IMR-90 (cell line): ENCODE measurements around the gene USP31. TPM values are rescaled to one million over a fixed set of nuclear protein-coding genes. Genes with fewer than 3 reads are reported as not detected.

Experiments used
- ATAC-seq: fragments of 200-7000 bp; cut with Tn5 transposase; 2 replicates; pipeline ENCODE4 v1.9.1; 2020; ENCODE audit warnings: low read depth, mild to moderate bottlenecking, moderate library complexity
- BruUV-seq: library from RNA; stranded (reverse); fragments of 400-500 nt; replicated peaks from 2 replicates; lab custom pipeline; 2021; lab: Mats Ljungman, UMichigan
- CTCF ChIA-PET: fragments of 300-600 bp; formaldehyde crosslinking; extraction: SDS; loops from one replicate; lab custom pipeline; 2021; ENCODE audit warnings: antibody characterized with exemption; lab: Yijun Ruan, JAX
- POLR2A ChIA-PET: fragments of 300-600 bp; sonication (Branson Sonifier 250); formaldehyde crosslinking; loops from one replicate; lab custom pipeline; 2022; ENCODE audit warnings: antibody characterized with exemption; ENCODE audit not compliant: unreplicated experiment; lab: Charles Lee
- DNase-seq: peaks from one replicate; pipeline ENCODE4 v3.0.0; 2013
- H2AFZ ChIP-seq: replicated peaks from 2 replicates; pipeline ENCODE3; 2013; ENCODE audit warnings: low read length, mild to moderate bottlenecking; ENCODE audit not compliant: poor library complexity
- H2AK5ac ChIP-seq: 2 replicates; pipeline ENCODE4 v1.6.1; 2013; ENCODE audit warnings: low read depth, low read length, inconsistent platforms
- H2AK9ac ChIP-seq: replicated peaks from 2 replicates; pipeline ENCODE3; 2013; ENCODE audit warnings: mild to moderate bottlenecking, low read depth, low read length, moderate library complexity; ENCODE audit not compliant: poor library complexity
- H2BK120ac ChIP-seq: 2 replicates; pipeline ENCODE4 v1.6.1; 2013; ENCODE audit warnings: low read depth, low read length, inconsistent platforms
- H2BK15ac ChIP-seq: 3 replicates; pipeline ENCODE4 v1.6.1; 2013; ENCODE audit warnings: low read depth, low read length, inconsistent platforms
- H2BK20ac ChIP-seq: 2 replicates; pipeline ENCODE4 v1.6.1; 2013; ENCODE audit warnings: low read depth, mild to moderate bottlenecking, inconsistent platforms, low read length, moderate library complexity
- H2BK5ac ChIP-seq: 2 replicates; pipeline ENCODE4 v1.6.1; 2013; ENCODE audit warnings: mild to moderate bottlenecking, low read depth, low read length, inconsistent platforms; ENCODE audit not compliant: poor library complexity, severe bottlenecking
- H3K14ac ChIP-seq: replicated peaks from 2 replicates; pipeline ENCODE4 v1.6.1; 2013; ENCODE audit warnings: low read depth, low read length, inconsistent platforms
- H3K18ac ChIP-seq: 2 replicates; pipeline ENCODE4 v1.6.1; 2013; ENCODE audit warnings: low read depth, low read length, control low read depth
- H3K23ac ChIP-seq: 2 replicates; pipeline ENCODE4 v1.6.1; 2013; ENCODE audit warnings: low read depth, low read length, inconsistent platforms
- H3K27ac ChIP-seq: 2 replicates; pipeline ENCODE4 v1.5.1; 2013; ENCODE audit warnings: mild to moderate bottlenecking, control low read depth, low read length; ENCODE audit not compliant: insufficient read depth
- H3K27me3 ChIP-seq: 2 replicates; pipeline ENCODE4 v1.6.1; 2013; ENCODE audit warnings: low read length; ENCODE audit not compliant: control insufficient read depth, insufficient read depth
- H3K36me3 ChIP-seq: 2 replicates; pipeline ENCODE4 v1.6.1; 2013; ENCODE audit warnings: low read length, mixed read lengths; ENCODE audit not compliant: control insufficient read depth, insufficient read depth
- H3K4ac ChIP-seq: 2 replicates; pipeline ENCODE4 v1.6.1; 2013; ENCODE audit warnings: low read depth, low read length, inconsistent platforms
- H3K4me1 ChIP-seq: 2 replicates; pipeline ENCODE4 v1.6.1; 2013; ENCODE audit warnings: low read length, mixed read lengths; ENCODE audit not compliant: control insufficient read depth, insufficient read depth
- H3K4me2 ChIP-seq: 2 replicates; pipeline ENCODE4 v1.6.1; 2013; ENCODE audit warnings: low read depth, mild to moderate bottlenecking, control low read depth, low read length, moderate library complexity
- H3K4me3 ChIP-seq: 2 replicates; pipeline ENCODE4 v1.5.1; 2013; ENCODE audit warnings: low read depth, mild to moderate bottlenecking, control low read depth, low read length, moderate library complexity; ENCODE audit not compliant: insufficient read depth
- H3K56ac ChIP-seq: 2 replicates; pipeline ENCODE4 v1.6.1; 2013; ENCODE audit warnings: low read length, inconsistent platforms; ENCODE audit not compliant: insufficient read depth; ENCODE audit errors: extremely low read depth
- H3K79me1 ChIP-seq, 2 experiments: 2 replicates each; pipeline ENCODE4 v1.6.1; 2013; ENCODE audit warnings: low read length in 2 of 2, inconsistent platforms in 1 of 2, low read depth in 1 of 2
- H3K9ac ChIP-seq: 2 replicates; pipeline ENCODE4 v1.6.1; 2013; ENCODE audit warnings: low read depth, low read length, control low read depth
- H3K9me1 ChIP-seq: 2 replicates; pipeline ENCODE4 v1.6.1; 2013; ENCODE audit warnings: low read length, inconsistent platforms; ENCODE audit not compliant: insufficient read depth
- H3K9me3 ChIP-seq: 2 replicates; pipeline ENCODE4 v1.6.1; 2013; ENCODE audit warnings: low read length; ENCODE audit not compliant: control insufficient read depth, insufficient read depth
- H4K20me1 ChIP-seq: 2 replicates; pipeline ENCODE4 v1.6.1; 2013; ENCODE audit warnings: low read length, inconsistent platforms; ENCODE audit not compliant: insufficient read depth
- H4K5ac ChIP-seq: 2 replicates; pipeline ENCODE4 v1.6.1; 2013; ENCODE audit warnings: mild to moderate bottlenecking, low read depth, low read length, control low read depth
- H4K8ac ChIP-seq, 2 experiments: 2 replicates each; pipeline ENCODE4 v1.6.1; 2013; ENCODE audit warnings: low read depth in 2 of 2, low read length in 2 of 2, control low read depth in 1 of 2, inconsistent platforms in 1 of 2
- H4K91ac ChIP-seq: 2 replicates; pipeline ENCODE4 v1.6.1; 2013; ENCODE audit warnings: low read depth, low read length, inconsistent platforms; ENCODE audit not compliant: insufficient read depth
- CEBPB ChIP-seq: IDR thresholded peaks from 2 replicates; pipeline ENCODE4 v1.6.1; 2012; ENCODE audit warnings: low read depth, low read length, improper control_type of control experiment
- CHD1 ChIP-seq: IDR thresholded peaks from 2 replicates; pipeline ENCODE4 v1.6.1; 2012; ENCODE audit warnings: low read depth, low read length, improper control_type of control experiment
- FOS ChIP-seq: fragments of 150-350 bp; IDR thresholded peaks from 2 replicates; pipeline ENCODE4 v1.6.1; 2016; ENCODE audit warnings: low read depth, low read length
- MAZ ChIP-seq: IDR thresholded peaks from 2 replicates; pipeline ENCODE4 v1.6.1; 2012; ENCODE audit warnings: low read depth, mild to moderate bottlenecking, low read length, improper control_type of control experiment, moderate library complexity, borderline replicate concordance
- RAD21 ChIP-seq: IDR thresholded peaks from 2 replicates; pipeline ENCODE4 v1.6.1; 2012; ENCODE audit warnings: low read length, improper control_type of control experiment
- RFX5 ChIP-seq: IDR thresholded peaks from 2 replicates; pipeline ENCODE4 v1.8.0; 2012; ENCODE audit warnings: low read depth, mild to moderate bottlenecking, low read length, moderate library complexity
- WGBS, 2 experiments: methylation state at CpG; one replicate each; pipeline versions ENCODE4 v1.1.5 to v1.1.7; 2013; ENCODE audit warnings: missing lambda C conversion rate in 2 of 2; ENCODE audit not compliant: insufficient read length in 1 of 2; ENCODE audit errors: extremely low coverage in 2 of 2; 5-methylcytosine and 5-hydroxymethylcytosine counted together
- dilution Hi-C: fragments of 300-500 bp; cut with HindIII; formaldehyde crosslinking; loops from one replicate; pipeline ENCODE4 v1.14.3; 2018; ENCODE audit warnings: low sequenced_read_pairs; ENCODE audit not compliant: unreplicated experiment
- in situ Hi-C: fragments of 300-500 bp; cut with MboI; formaldehyde crosslinking; loops from 3 replicates; pipeline ENCODE4 v1.14.3; 2019; ENCODE audit warnings: low sequenced_read_pairs, inconsistent platforms, mixed read lengths
- intact Hi-C: fragments of 100-400 bp; cut with micrococcal nuclease; formaldehyde crosslinking; loops from 2 replicates; pipeline ENCODE4 v1.10.0; 2022
- polyA plus RNA-seq, 3 experiments: library from polyadenylated mRNA; depleted of rRNA; stranded (reverse); fragments of >200 nt; gene quantifications; 2 replicates each; pipeline ENCODE4 v1.2.3, GENCODE V29; 2012; ENCODE audit warnings: low replicate concordance in 1 of 3
- total RNA-seq: library from RNA; depleted of rRNA; stranded (reverse); fragments of >200 nt; gene quantifications from 2 replicates; pipeline ENCODE4 v1.2.3, GENCODE V29; 2012
- TF ChIP-seq, protein P1 (sequence below): fragments of 150-350 bp; IDR thresholded peaks from 2 replicates; pipeline ENCODE4 v1.6.1; 2016; ENCODE audit warnings: low read depth, mild to moderate bottlenecking, low read length, moderate library complexity, borderline replicate concordance

The USP31 gene
- total and polyA plus RNA-seq, 2 of the 4 experiments (the other 2 are of a cell fraction): 2.9 to 3.4 TPM

DNA sequence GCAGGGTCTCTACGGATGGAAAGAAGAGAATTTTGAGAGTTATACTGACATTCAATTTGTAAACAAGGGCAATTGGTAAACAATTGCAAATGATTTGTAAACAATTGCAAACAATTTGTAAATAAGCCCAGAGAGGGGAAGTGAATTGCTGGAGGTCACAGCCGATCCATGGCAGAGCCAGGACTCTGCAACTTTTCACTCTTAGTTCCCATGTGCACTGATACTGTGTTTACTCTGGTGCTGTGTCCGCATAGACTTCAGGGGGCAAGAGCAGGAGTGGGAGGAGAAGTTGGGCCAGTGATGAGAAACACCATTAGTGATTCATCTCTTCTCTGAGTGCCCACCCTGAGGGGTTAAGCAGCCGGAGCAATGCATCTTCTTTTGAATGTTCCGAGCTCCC lies 47.3 kb upstream of the USP31 start:
- Histone ChIP-seq H3K36me3 (no peaks in the 10 kb centered on the region), H3K27ac (no peak overlapping the region), H3K9ac (no peak overlapping the region), H4K91ac (no peak overlapping the region), H4K8ac (no peak overlapping the region), H3K23ac (no peak overlapping the region), H2BK5ac (no peak overlapping the region), H3K18ac (no peak overlapping the region), H2AK5ac (no peak overlapping the region), H4K5ac (no peak overlapping the region), H3K4me1 (no peaks in the 10 kb centered on the region), H3K14ac (no peak overlapping the region), H3K79me1 (no peaks in the 10 kb centered on the region), H3K56ac (peak overlapping the region; percentile 3; the same call in 1 of the 2 replicates), H2BK120ac (no peak overlapping the region), H3K27me3 (no peaks in the 10 kb centered on the region), H3K4ac (no peak overlapping the region), H2BK15ac (no peak overlapping the region), H2BK20ac (no peak overlapping the region), H3K4me3 (no peak overlapping the region), H3K4me2 (no peak overlapping the region), H3K9me3 (no peaks in the 10 kb centered on the region), H2AK9ac (no peak overlapping the region), H3K9me1 (no peaks in the 10 kb centered on the region), H2AFZ (no peak overlapping the region), H4K20me1 (no peaks in the 10 kb centered on the region)
- dilution Hi-C loops (no loop called here), in situ Hi-C loops (no loop called here), intact Hi-C loops (no loop called here)
- CTCF ChIA-PET: interaction anchor here (0.7 kb wide), 1 partner anchor 12 kb away, joined by 3 read pairs; no protein-coding TSS in a partner anchor
- no peak for TF ChIP-seq RFX5
- TF ChIP-seq CEBPB: no peak
- no peak for TF ChIP-seq CHD1
- no peak for TF ChIP-seq MAZ
- TF ChIP-seq RAD21: no peak
- TF ChIP-seq, protein P1, sequence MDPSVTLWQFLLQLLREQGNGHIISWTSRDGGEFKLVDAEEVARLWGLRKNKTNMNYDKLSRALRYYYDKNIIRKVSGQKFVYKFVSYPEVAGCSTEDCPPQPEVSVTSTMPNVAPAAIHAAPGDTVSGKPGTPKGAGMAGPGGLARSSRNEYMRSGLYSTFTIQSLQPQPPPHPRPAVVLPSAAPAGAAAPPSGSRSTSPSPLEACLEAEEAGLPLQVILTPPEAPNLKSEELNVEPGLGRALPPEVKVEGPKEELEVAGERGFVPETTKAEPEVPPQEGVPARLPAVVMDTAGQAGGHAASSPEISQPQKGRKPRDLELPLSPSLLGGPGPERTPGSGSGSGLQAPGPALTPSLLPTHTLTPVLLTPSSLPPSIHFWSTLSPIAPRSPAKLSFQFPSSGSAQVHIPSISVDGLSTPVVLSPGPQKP: no peak
- TF ChIP-seq FOS: no peak
- DNase-seq (no peak), ATAC-seq (no peak)
- no CpG with 5 or more reads among the region's 5 CpGs for WGBS, 2 experiments
- POLR2A ChIA-PET: no interaction called here
- no TSS peak for BruUV-seq
